Endothelial cell of umbilical vein (primary cell): ENCODE results near the gene TKFC.

Experiments
- CTCF ChIP-seq, 2 donors: IDR thresholded peaks; 1 replicate in 1 of 2; 2 replicates in 1 of 2; pipeline ENCODE4 v1.5.1; 2011; ENCODE audit warnings: low read length in 2 of 2, mild to moderate bottlenecking in 2 of 2, moderate library complexity in 2 of 2, control low read depth in 1 of 2, inconsistent platforms in 1 of 2, low read depth in 1 of 2; ENCODE audit not compliant: insufficient read depth in 1 of 2; ENCODE audit errors: extremely low read depth in 1 of 2
- POLR2A ChIP-seq: IDR thresholded peaks from 2 replicates; pipeline ENCODE4 v1.6.1; 2012; ENCODE audit warnings: low read depth, mild to moderate bottlenecking, control low read depth, low read length

- no peak for TF ChIP-seq CTCF (IDR thresholded peaks at IDR 0.05; ENCODE audit: extremely low read depth in 1 of 2, insufficient read depth in 1 of 2, low read depth in 1 of 2, low read length in 2 of 2)
- TF ChIP-seq POLR2A, result no peak
Measured at GRCh38 chr11:61309739-61310138, 23.3 kb upstream of the TKFC start.
